HepG2 (cell line): ENCODE data around the gene PBX1. TPM values are rescaled to one million over a fixed set of nuclear protein-coding genes. Genes with fewer than 3 reads are reported as not detected.

ENCODE experiments used
- ATAC-seq: fragments of 200-7000 bp; cut with Tn5 transposase; 3 replicates; pipeline ENCODE4 v1.9.1; 2020; ENCODE audit warnings: mild to moderate bottlenecking, moderate library complexity
- BruUV-seq: library from RNA; stranded (reverse); fragments of 400-500 nt; replicated peaks from 2 replicates; lab custom pipeline; 2021; lab: Mats Ljungman, UMichigan
- CTCF ChIA-PET: fragments of 300-600 bp; formaldehyde crosslinking; extraction: SDS; loops from one replicate; lab custom pipeline; 2021; ENCODE audit warnings: low total read pairs, inconsistent platforms, low intra/inter-chr PET ratio; lab: Yijun Ruan, JAX
- POLR2A ChIA-PET: fragments of 350-600 bp; sonication (Branson Sonifier 250); formaldehyde crosslinking; loops from one replicate; lab custom pipeline; 2020; ENCODE audit warnings: antibody characterized with exemption, inconsistent platforms; lab: Yijun Ruan, JAX
- DNase-seq: peaks from one replicate; pipeline ENCODE4 v3.0.0-alpha.2; 2015; ENCODE audit warnings: low spot score
- FAIRE-seq: peaks from 3 replicates; lab custom pipeline; 2011; peaks lifted over from hg19 to GRCh38; lab: Jason Lieb, UNC
- H2AFZ ChIP-seq: one replicate; pipeline ENCODE4 v1.6.1; 2011; ENCODE audit warnings: low read length, inconsistent platforms
- H3K27ac ChIP-seq: fragments of 300-600 bp; 3 replicates; pipeline ENCODE4 v1.8.0; 2011; ENCODE audit warnings: mixed run types, mild to moderate bottlenecking, mixed read lengths, low read length, inconsistent platforms; ENCODE audit not compliant: insufficient read depth; ENCODE audit errors: extremely low read length
- H3K27me3 ChIP-seq, 2 experiments: fragments of 200-600 bp in 1 of 2; 2 replicates in 1 of 2; 3 replicates in 1 of 2; pipeline versions ENCODE4 v1.6.0 to v1.8.0; 2011; ENCODE audit warnings: low read length in 2 of 2, mild to moderate bottlenecking in 2 of 2, moderate library complexity in 2 of 2, inconsistent platforms in 1 of 2; ENCODE audit not compliant: insufficient read depth in 2 of 2, control insufficient read depth in 1 of 2
- H3K36me3 ChIP-seq, 2 experiments: fragments of 200-600 bp in 1 of 2; replicated peaks in 1 of 2; 2 replicates in 1 of 2; 3 replicates in 1 of 2; pipeline versions ENCODE4 v1.5.1 to v1.8.0; 2011; ENCODE audit warnings: low read length in 2 of 2, inconsistent platforms in 1 of 2; ENCODE audit not compliant: insufficient read depth in 2 of 2, control insufficient read depth in 1 of 2
- H3K4me1 ChIP-seq: 2 replicates; pipeline ENCODE4 v1.5.1; 2012; ENCODE audit warnings: low read length, inconsistent platforms; ENCODE audit not compliant: insufficient read depth
- H3K4me2 ChIP-seq: 2 replicates; pipeline ENCODE4 v1.6.0; 2011; ENCODE audit warnings: low read depth, low read length, inconsistent platforms
- H3K4me3 ChIP-seq, 3 experiments: fragments of 200-600 bp in 1 of 3; sonication (generic), shearing (Covaris generic) in 1 of 3; replicated peaks in 1 of 3; 2 replicates each; pipeline ENCODE4 v1.5.1; 2011 to 2016; ENCODE audit warnings: low read length in 3 of 3, inconsistent platforms in 2 of 3, low read depth in 2 of 3, mild to moderate bottlenecking in 2 of 3, control low read depth in 1 of 3, mixed read lengths in 1 of 3; ENCODE audit not compliant: insufficient read depth in 1 of 3
- H3K79me2 ChIP-seq: one replicate; pipeline ENCODE4 v1.6.1; 2011; ENCODE audit warnings: low read length, inconsistent platforms; ENCODE audit not compliant: insufficient read depth
- H3K9ac ChIP-seq: 2 replicates; pipeline ENCODE4 v1.6.0; 2011; ENCODE audit warnings: mild to moderate bottlenecking, low read depth, low read length, inconsistent platforms; ENCODE audit not compliant: insufficient read depth
- H3K9me3 ChIP-seq: 2 replicates; pipeline ENCODE4 v1.5.1; 2012; ENCODE audit warnings: mild to moderate bottlenecking, low read length
- H4K20me1 ChIP-seq: 2 replicates; pipeline ENCODE4 v1.6.0; 2011; ENCODE audit warnings: inconsistent platforms, mild to moderate bottlenecking, low read length, moderate library complexity; ENCODE audit not compliant: insufficient read depth
- FOXM1 ChIP-seq: sonication (generic); formaldehyde crosslinking; IDR thresholded peaks from 2 replicates; pipeline ENCODE4 v1.5.0; 2020; ENCODE audit warnings: missing genetic modification reagents
- KLF15 ChIP-seq: sonication (generic); formaldehyde crosslinking; IDR thresholded peaks from 2 replicates; pipeline ENCODE4 v1.8.1; 2023; ENCODE audit warnings: borderline replicate concordance, mild to moderate bottlenecking, inconsistent platforms, missing genetic modification reagents, mixed read lengths
- MAZ ChIP-seq, 2 experiments: sonication (generic) in 1 of 2; formaldehyde crosslinking in 1 of 2; IDR thresholded peaks; 2 replicates each; pipeline versions ENCODE4 v1.5.0 to v1.6.1; 2012 to 2020; ENCODE audit warnings: low read depth in 2 of 2, mild to moderate bottlenecking in 2 of 2, borderline replicate concordance in 1 of 2, improper control_type of control experiment in 1 of 2, low read length in 1 of 2, missing genetic modification reagents in 1 of 2, moderate library complexity in 1 of 2
- NCOA5 ChIP-seq: sonication (generic); formaldehyde crosslinking; IDR thresholded peaks from 2 replicates; pipeline ENCODE4 v1.4.0; 2020; ENCODE audit warnings: missing genetic modification reagents
- PHB2 ChIP-seq: fragments of 450-650 bp; IDR thresholded peaks from 2 replicates; pipeline ENCODE4 v1.6.1; 2018; ENCODE audit not compliant: partially characterized antibody
- RFXANK ChIP-seq: IDR thresholded peaks from 2 replicates; pipeline ENCODE4 v1.6.1; 2016
- YEATS4 ChIP-seq: sonication (generic); formaldehyde crosslinking; IDR thresholded peaks from 2 replicates; pipeline ENCODE4 v1.4.0; 2020; ENCODE audit warnings: missing genetic modification reagents, borderline replicate concordance
- ZNF678 ChIP-seq: sonication (generic); formaldehyde crosslinking; IDR thresholded peaks from 2 replicates; pipeline ENCODE4 v1.4.0; 2020; ENCODE audit warnings: mild to moderate bottlenecking, missing genetic modification reagents
- WGBS: methylation state at CpG from one replicate; pipeline ENCODE4 v1.1.6; 2017; ENCODE audit warnings: low lambda C conversion rate; 5-methylcytosine and 5-hydroxymethylcytosine counted together
- in situ Hi-C: cut with HindIII; loops from 2 replicates; pipeline ENCODE4 v1.10.0; 2017; ENCODE audit warnings: low pct_unique_long_range_greater_than_20kb; ENCODE audit not compliant: extremely low pct_ligation_motif_present
- intact Hi-C: fragments of 100-400 bp; cut with micrococcal nuclease; formaldehyde crosslinking; loops from one replicate; pipeline ENCODE4 v1.10.0; 2022; ENCODE audit not compliant: unreplicated experiment
- polyA plus RNA-seq, 8 experiments: library from polyadenylated mRNA; depleted of rRNA in 3 of 8; stranded (reverse) in 7 of 8; unstranded in 1 of 8; fragments of >200 nt; fragmentation: Illumina TruSeq in 4 of 8; extraction: Trizol in 4 of 8; gene quantifications; 2 replicates each; pipeline versions ENCODE4 v1.2.1 to v1.2.3, GENCODE V29; 2011 to 2016; ENCODE audit warnings: low read depth in 4 of 8, missing spikeins in 1 of 8, mixed read lengths in 1 of 8; ENCODE audit not compliant: insufficient read depth in 1 of 8
- total RNA-seq, 5 experiments: library from RNA; depleted of rRNA; stranded (reverse); fragments of >200 nt; fragmentation: Illumina TruSeq; extraction: Trizol; gene quantifications; 2 replicates each; pipeline ENCODE4 v1.2.3, GENCODE V29; 2016; ENCODE audit warnings: low read depth in 1 of 5
- TF ChIP-seq, protein P1 (sequence below): sonication (generic); formaldehyde crosslinking; conservative IDR thresholded peaks from 2 replicates; pipeline ENCODE4 v1.4.0; 2020; ENCODE audit warnings: missing genetic modification reagents
- TF ChIP-seq, protein P2 (sequence below): IDR thresholded peaks from 2 replicates; pipeline ENCODE4 v1.6.1; 2012; ENCODE audit warnings: low read length, improper control_type of control experiment

The PBX1 gene
- total and polyA plus RNA-seq, 2 of the 13 experiments (the other 11 are each of a cell fraction or from before 2014, with no cell fraction given) = 0.24 TPM; not detected in 1

DNA sequence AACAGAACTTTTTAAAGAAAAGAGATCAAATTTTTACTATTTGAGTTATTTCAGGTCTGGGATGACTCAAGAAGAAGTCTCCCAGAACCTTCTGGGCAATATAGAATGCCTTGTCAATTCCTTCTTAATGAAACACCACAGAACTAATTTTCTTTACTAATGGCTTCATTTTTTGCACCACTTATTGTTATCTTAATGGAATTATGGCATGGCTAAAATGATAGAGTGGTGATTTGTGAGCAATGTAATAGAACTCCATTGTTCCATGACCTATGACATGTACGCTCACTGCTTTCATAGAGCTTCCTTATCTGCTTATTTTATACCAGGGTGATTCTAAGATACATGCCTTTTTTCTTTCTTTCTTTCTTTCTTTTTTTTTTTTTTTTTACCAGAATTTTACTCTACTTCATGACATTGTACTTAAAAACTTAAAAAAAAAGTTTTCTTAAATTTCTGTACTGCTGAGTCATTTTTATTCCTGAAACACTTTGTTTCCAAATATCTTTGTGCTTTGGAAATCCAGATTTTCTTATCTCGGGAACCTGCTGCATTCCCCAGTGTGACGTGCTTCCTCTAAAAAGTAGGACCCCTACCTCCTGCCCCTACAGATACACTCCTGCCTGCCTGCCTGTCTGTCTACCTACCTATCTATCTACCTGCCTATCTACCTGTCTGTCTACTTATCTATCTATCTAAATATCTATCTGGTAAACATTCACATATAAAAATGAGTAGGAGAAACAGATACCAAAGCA, 284.9 kb downstream of the PBX1 start:
- TF ChIP-seq FOXM1 (CRISPR knock-in tag) = no peak
- no peak for TF ChIP-seq RFXANK
- TF ChIP-seq, protein P1, sequence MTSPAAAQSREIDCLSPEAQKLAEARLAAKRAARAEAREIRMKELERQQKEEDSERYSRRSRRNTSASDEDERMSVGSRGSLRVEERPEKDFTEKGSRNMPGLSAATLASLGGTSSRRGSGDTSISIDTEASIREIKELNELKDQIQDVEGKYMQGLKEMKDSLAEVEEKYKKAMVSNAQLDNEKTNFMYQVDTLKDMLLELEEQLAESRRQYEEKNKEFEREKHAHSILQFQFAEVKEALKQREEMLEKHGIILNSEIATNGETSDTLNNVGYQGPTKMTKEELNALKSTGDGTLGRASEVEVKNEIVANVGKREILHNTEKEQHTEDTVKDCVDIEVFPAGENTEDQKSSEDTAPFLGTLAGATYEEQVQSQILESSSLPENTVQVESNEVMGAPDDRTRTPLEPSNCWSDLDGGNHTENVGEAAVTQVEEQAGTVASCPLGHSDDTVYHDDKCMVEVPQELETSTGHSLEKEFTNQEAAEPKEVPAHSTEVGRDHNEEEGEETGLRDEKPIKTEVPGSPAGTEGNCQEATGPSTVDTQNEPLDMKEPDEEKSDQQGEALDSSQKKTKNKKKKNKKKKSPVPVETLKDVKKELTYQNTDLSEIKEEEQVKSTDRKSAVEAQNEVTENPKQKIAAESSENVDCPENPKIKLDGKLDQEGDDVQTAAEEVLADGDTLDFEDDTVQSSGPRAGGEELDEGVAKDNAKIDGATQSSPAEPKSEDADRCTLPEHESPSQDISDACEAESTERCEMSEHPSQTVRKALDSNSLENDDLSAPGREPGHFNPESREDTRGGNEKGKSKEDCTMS (CRISPR knock-in tag) = no peak
- no peak for TF ChIP-seq YEATS4 (CRISPR knock-in tag)
- no peak for TF ChIP-seq KLF15
- no peak for TF ChIP-seq NCOA5 (CRISPR knock-in tag)
- TF ChIP-seq, protein P2, sequence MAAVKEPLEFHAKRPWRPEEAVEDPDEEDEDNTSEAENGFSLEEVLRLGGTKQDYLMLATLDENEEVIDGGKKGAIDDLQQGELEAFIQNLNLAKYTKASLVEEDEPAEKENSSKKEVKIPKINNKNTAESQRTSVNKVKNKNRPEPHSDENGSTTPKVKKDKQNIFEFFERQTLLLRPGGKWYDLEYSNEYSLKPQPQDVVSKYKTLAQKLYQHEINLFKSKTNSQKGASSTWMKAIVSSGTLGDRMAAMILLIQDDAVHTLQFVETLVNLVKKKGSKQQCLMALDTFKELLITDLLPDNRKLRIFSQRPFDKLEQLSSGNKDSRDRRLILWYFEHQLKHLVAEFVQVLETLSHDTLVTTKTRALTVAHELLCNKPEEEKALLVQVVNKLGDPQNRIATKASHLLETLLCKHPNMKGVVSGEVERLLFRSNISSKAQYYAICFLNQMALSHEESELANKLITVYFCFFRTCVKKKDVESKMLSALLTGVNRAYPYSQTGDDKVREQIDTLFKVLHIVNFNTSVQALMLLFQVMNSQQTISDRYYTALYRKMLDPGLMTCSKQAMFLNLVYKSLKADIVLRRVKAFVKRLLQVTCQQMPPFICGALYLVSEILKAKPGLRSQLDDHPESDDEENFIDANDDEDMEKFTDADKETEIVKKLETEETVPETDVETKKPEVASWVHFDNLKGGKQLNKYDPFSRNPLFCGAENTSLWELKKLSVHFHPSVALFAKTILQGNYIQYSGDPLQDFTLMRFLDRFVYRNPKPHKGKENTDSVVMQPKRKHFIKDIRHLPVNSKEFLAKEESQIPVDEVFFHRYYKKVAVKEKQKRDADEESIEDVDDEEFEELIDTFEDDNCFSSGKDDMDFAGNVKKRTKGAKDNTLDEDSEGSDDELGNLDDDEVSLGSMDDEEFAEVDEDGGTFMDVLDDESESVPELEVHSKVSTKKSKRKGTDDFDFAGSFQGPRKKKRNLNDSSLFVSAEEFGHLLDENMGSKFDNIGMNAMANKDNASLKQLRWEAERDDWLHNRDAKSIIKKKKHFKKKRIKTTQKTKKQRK = no peak
- TF ChIP-seq MAZ (IDR thresholded peaks at IDR 0.05; ENCODE audit: borderline replicate concordance, low read depth, low read length) = no peak
- no peak for TF ChIP-seq MAZ (CRISPR knock-in tag; IDR thresholded peaks at IDR 0.05; ENCODE audit: low read depth)
- no peak for TF ChIP-seq PHB2
- TF ChIP-seq ZNF678 (CRISPR knock-in tag) = no peak
- Histone ChIP-seq H3K27ac (no peak overlapping the region), H3K79me2 (no peaks in the 10 kb centered on the region), H3K36me3 (no peaks in the 10 kb centered on the region), H4K20me1 (no peaks in the 10 kb centered on the region), H3K27me3 (no peaks in the 10 kb centered on the region), H3K4me3 (no peak overlapping the region), H3K4me2 (no peak overlapping the region), H2AFZ (no peak overlapping the region), H3K9ac (no peak overlapping the region), H3K4me1 (no peaks in the 10 kb centered on the region), H3K9me3 (no peaks in the 10 kb centered on the region)
- no TSS peak for BruUV-seq
- intact Hi-C loops (no loop called here), in situ Hi-C loops (no loop called here)
- POLR2A ChIA-PET = no interaction called here
- DNase-seq = no peak
- ATAC-seq = no peak
- CTCF ChIA-PET = no interaction called here
- no peak for FAIRE-seq
- WGBS = 28% methylated on average over 3 of the region's 3 CpGs
